IMR-90 (cell line): ENCODE results near the gene RILPL2. TPM values are rescaled to one million over a fixed set of nuclear protein-coding genes. Genes with fewer than 3 reads are reported as not detected.

Experiments
- ATAC-seq: fragments of 200-7000 bp; cut with Tn5 transposase; 2 replicates; pipeline ENCODE4 v1.9.1; 2020; ENCODE audit warnings: low read depth, mild to moderate bottlenecking, moderate library complexity
- BruUV-seq: library from RNA; stranded (reverse); fragments of 400-500 nt; replicated peaks from 2 replicates; lab custom pipeline; 2021; lab: Mats Ljungman, UMichigan
- CTCF ChIA-PET: fragments of 300-600 bp; formaldehyde crosslinking; extraction: SDS; loops from one replicate; lab custom pipeline; 2021; ENCODE audit warnings: antibody characterized with exemption; lab: Yijun Ruan, JAX
- POLR2A ChIA-PET: fragments of 300-600 bp; sonication (Branson Sonifier 250); formaldehyde crosslinking; loops from one replicate; lab custom pipeline; 2022; ENCODE audit warnings: antibody characterized with exemption; ENCODE audit not compliant: unreplicated experiment; lab: Charles Lee
- DNase-seq: peaks from one replicate; pipeline ENCODE4 v3.0.0; 2013
- H2AFZ ChIP-seq: replicated peaks from 2 replicates; pipeline ENCODE3; 2013; ENCODE audit warnings: low read length, mild to moderate bottlenecking; ENCODE audit not compliant: poor library complexity
- H2AK5ac ChIP-seq: 2 replicates; pipeline ENCODE4 v1.6.1; 2013; ENCODE audit warnings: low read depth, low read length, inconsistent platforms
- H2AK9ac ChIP-seq: replicated peaks from 2 replicates; pipeline ENCODE3; 2013; ENCODE audit warnings: mild to moderate bottlenecking, low read depth, low read length, moderate library complexity; ENCODE audit not compliant: poor library complexity
- H2BK120ac ChIP-seq: 2 replicates; pipeline ENCODE4 v1.6.1; 2013; ENCODE audit warnings: low read depth, low read length, inconsistent platforms
- H2BK15ac ChIP-seq: 3 replicates; pipeline ENCODE4 v1.6.1; 2013; ENCODE audit warnings: low read depth, low read length, inconsistent platforms
- H2BK20ac ChIP-seq: 2 replicates; pipeline ENCODE4 v1.6.1; 2013; ENCODE audit warnings: low read depth, mild to moderate bottlenecking, inconsistent platforms, low read length, moderate library complexity
- H2BK5ac ChIP-seq: 2 replicates; pipeline ENCODE4 v1.6.1; 2013; ENCODE audit warnings: mild to moderate bottlenecking, low read depth, low read length, inconsistent platforms; ENCODE audit not compliant: poor library complexity, severe bottlenecking
- H3K14ac ChIP-seq: replicated peaks from 2 replicates; pipeline ENCODE4 v1.6.1; 2013; ENCODE audit warnings: low read depth, low read length, inconsistent platforms
- H3K18ac ChIP-seq: 2 replicates; pipeline ENCODE4 v1.6.1; 2013; ENCODE audit warnings: low read depth, low read length, control low read depth
- H3K23ac ChIP-seq: 2 replicates; pipeline ENCODE4 v1.6.1; 2013; ENCODE audit warnings: low read depth, low read length, inconsistent platforms
- H3K27ac ChIP-seq: 2 replicates; pipeline ENCODE4 v1.5.1; 2013; ENCODE audit warnings: mild to moderate bottlenecking, control low read depth, low read length; ENCODE audit not compliant: insufficient read depth
- H3K27me3 ChIP-seq: 2 replicates; pipeline ENCODE4 v1.6.1; 2013; ENCODE audit warnings: low read length; ENCODE audit not compliant: control insufficient read depth, insufficient read depth
- H3K36me3 ChIP-seq: 2 replicates; pipeline ENCODE4 v1.6.1; 2013; ENCODE audit warnings: low read length, mixed read lengths; ENCODE audit not compliant: control insufficient read depth, insufficient read depth
- H3K4ac ChIP-seq: 2 replicates; pipeline ENCODE4 v1.6.1; 2013; ENCODE audit warnings: low read depth, low read length, inconsistent platforms
- H3K4me1 ChIP-seq: 2 replicates; pipeline ENCODE4 v1.6.1; 2013; ENCODE audit warnings: low read length, mixed read lengths; ENCODE audit not compliant: control insufficient read depth, insufficient read depth
- H3K4me2 ChIP-seq: 2 replicates; pipeline ENCODE4 v1.6.1; 2013; ENCODE audit warnings: low read depth, mild to moderate bottlenecking, control low read depth, low read length, moderate library complexity
- H3K4me3 ChIP-seq: 2 replicates; pipeline ENCODE4 v1.5.1; 2013; ENCODE audit warnings: low read depth, mild to moderate bottlenecking, control low read depth, low read length, moderate library complexity; ENCODE audit not compliant: insufficient read depth
- H3K56ac ChIP-seq: 2 replicates; pipeline ENCODE4 v1.6.1; 2013; ENCODE audit warnings: low read length, inconsistent platforms; ENCODE audit not compliant: insufficient read depth; ENCODE audit errors: extremely low read depth
- H3K79me1 ChIP-seq, 2 experiments: 2 replicates each; pipeline ENCODE4 v1.6.1; 2013; ENCODE audit warnings: low read length in 2 of 2, inconsistent platforms in 1 of 2, low read depth in 1 of 2
- H3K9ac ChIP-seq: 2 replicates; pipeline ENCODE4 v1.6.1; 2013; ENCODE audit warnings: low read depth, low read length, control low read depth
- H3K9me1 ChIP-seq: 2 replicates; pipeline ENCODE4 v1.6.1; 2013; ENCODE audit warnings: low read length, inconsistent platforms; ENCODE audit not compliant: insufficient read depth
- H3K9me3 ChIP-seq: 2 replicates; pipeline ENCODE4 v1.6.1; 2013; ENCODE audit warnings: low read length; ENCODE audit not compliant: control insufficient read depth, insufficient read depth
- H4K20me1 ChIP-seq: 2 replicates; pipeline ENCODE4 v1.6.1; 2013; ENCODE audit warnings: low read length, inconsistent platforms; ENCODE audit not compliant: insufficient read depth
- H4K5ac ChIP-seq: 2 replicates; pipeline ENCODE4 v1.6.1; 2013; ENCODE audit warnings: mild to moderate bottlenecking, low read depth, low read length, control low read depth
- H4K8ac ChIP-seq, 2 experiments: 2 replicates each; pipeline ENCODE4 v1.6.1; 2013; ENCODE audit warnings: low read depth in 2 of 2, low read length in 2 of 2, control low read depth in 1 of 2, inconsistent platforms in 1 of 2
- H4K91ac ChIP-seq: 2 replicates; pipeline ENCODE4 v1.6.1; 2013; ENCODE audit warnings: low read depth, low read length, inconsistent platforms; ENCODE audit not compliant: insufficient read depth
- BHLHE40 ChIP-seq: fragments of 150-350 bp; IDR thresholded peaks from 2 replicates; pipeline ENCODE4 v1.6.1; 2016; ENCODE audit warnings: mild to moderate bottlenecking, low read depth, low read length
- CEBPB ChIP-seq: IDR thresholded peaks from 2 replicates; pipeline ENCODE4 v1.6.1; 2012; ENCODE audit warnings: low read depth, low read length, improper control_type of control experiment
- CTCF ChIP-seq: conservative IDR thresholded peaks from 2 replicates; pipeline ENCODE4 v1.5.1; 2012; ENCODE audit warnings: mild to moderate bottlenecking, low read depth, low read length, improper control_type of control experiment
- ELK1 ChIP-seq: fragments of 150-350 bp; IDR thresholded peaks from 2 replicates; pipeline ENCODE4 v1.6.1; 2016; ENCODE audit warnings: low read depth, mild to moderate bottlenecking, low read length, moderate library complexity, borderline replicate concordance
- FOS ChIP-seq: fragments of 150-350 bp; IDR thresholded peaks from 2 replicates; pipeline ENCODE4 v1.6.1; 2016; ENCODE audit warnings: low read depth, low read length
- MAZ ChIP-seq: IDR thresholded peaks from 2 replicates; pipeline ENCODE4 v1.6.1; 2012; ENCODE audit warnings: low read depth, mild to moderate bottlenecking, low read length, improper control_type of control experiment, moderate library complexity, borderline replicate concordance
- MXI1 ChIP-seq: IDR thresholded peaks from 2 replicates; pipeline ENCODE4 v1.6.1; 2012; ENCODE audit warnings: low read depth, mild to moderate bottlenecking, low read length, moderate library complexity, borderline replicate concordance
- NFE2L2 ChIP-seq: fragments of 150-350 bp; IDR thresholded peaks from 2 replicates; pipeline ENCODE4 v1.6.1; 2016; ENCODE audit warnings: low read depth, mild to moderate bottlenecking, low read length
- POLR2A ChIP-seq: IDR thresholded peaks from 2 replicates; pipeline ENCODE4 v1.6.1; 2012; ENCODE audit warnings: mild to moderate bottlenecking, low read depth, low read length
- RAD21 ChIP-seq: IDR thresholded peaks from 2 replicates; pipeline ENCODE4 v1.6.1; 2012; ENCODE audit warnings: low read length, improper control_type of control experiment
- RCOR1 ChIP-seq: IDR thresholded peaks from 2 replicates; pipeline ENCODE4 v1.6.1; 2012; ENCODE audit warnings: mild to moderate bottlenecking, low read length, improper control_type of control experiment; ENCODE audit not compliant: insufficient replicate concordance
- RFX5 ChIP-seq: IDR thresholded peaks from 2 replicates; pipeline ENCODE4 v1.8.0; 2012; ENCODE audit warnings: low read depth, mild to moderate bottlenecking, low read length, moderate library complexity
- SMC3 ChIP-seq: fragments of 150-350 bp; IDR thresholded peaks from 2 replicates; pipeline ENCODE4 v1.6.1; 2016; ENCODE audit warnings: low read depth, mild to moderate bottlenecking, antibody characterized with exemption, low read length, moderate library complexity
- WGBS, 2 experiments: methylation state at CpG; one replicate each; pipeline versions ENCODE4 v1.1.5 to v1.1.7; 2013; ENCODE audit warnings: missing lambda C conversion rate in 2 of 2; ENCODE audit not compliant: insufficient read length in 1 of 2; ENCODE audit errors: extremely low coverage in 2 of 2; 5-methylcytosine and 5-hydroxymethylcytosine counted together
- dilution Hi-C: fragments of 300-500 bp; cut with HindIII; formaldehyde crosslinking; loops from one replicate; pipeline ENCODE4 v1.14.3; 2018; ENCODE audit warnings: low sequenced_read_pairs; ENCODE audit not compliant: unreplicated experiment
- in situ Hi-C: fragments of 300-500 bp; cut with MboI; formaldehyde crosslinking; loops from 3 replicates; pipeline ENCODE4 v1.14.3; 2019; ENCODE audit warnings: low sequenced_read_pairs, inconsistent platforms, mixed read lengths
- intact Hi-C: fragments of 100-400 bp; cut with micrococcal nuclease; formaldehyde crosslinking; loops from 2 replicates; pipeline ENCODE4 v1.10.0; 2022
- polyA plus RNA-seq, 3 experiments: library from polyadenylated mRNA; depleted of rRNA; stranded (reverse); fragments of >200 nt; gene quantifications; 2 replicates each; pipeline ENCODE4 v1.2.3, GENCODE V29; 2012; ENCODE audit warnings: low replicate concordance in 1 of 3
- total RNA-seq: library from RNA; depleted of rRNA; stranded (reverse); fragments of >200 nt; gene quantifications from 2 replicates; pipeline ENCODE4 v1.2.3, GENCODE V29; 2012
- TF ChIP-seq, protein P1 (sequence below): fragments of 150-350 bp; IDR thresholded peaks from 2 replicates; pipeline ENCODE4 v1.6.1; 2017; ENCODE audit warnings: mild to moderate bottlenecking, antibody characterized with exemption, low read length, low read depth

The RILPL2 gene
- total and polyA plus RNA-seq, 2 of the 4 experiments (the other 2 are of a cell fraction) = 1.8 to 2.2 TPM

DNA sequence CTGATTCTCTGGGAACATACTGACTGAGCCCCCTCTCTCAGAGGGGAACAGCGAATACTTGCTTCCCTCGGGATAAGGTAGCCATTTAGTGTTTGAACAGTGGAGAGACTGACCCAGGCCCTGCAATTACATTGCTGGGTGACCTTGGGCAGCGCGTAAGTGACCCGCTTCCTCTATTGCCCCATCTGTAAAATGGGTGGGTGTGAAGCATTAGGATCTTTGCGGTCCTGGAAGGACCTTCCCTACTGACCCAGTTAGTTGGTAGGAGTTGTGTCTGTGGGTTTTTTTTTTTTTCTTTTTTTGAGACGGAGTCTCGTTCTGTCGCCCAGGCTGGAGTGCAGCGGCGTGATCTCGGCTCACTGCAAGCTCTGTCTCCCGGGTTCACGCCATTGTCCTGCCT, 53.8 kb downstream of the RILPL2 start (continued):
- TF ChIP-seq RFX5 (no peak), CEBPB (no peak), RCOR1 (no peak), NFE2L2 (no peak), SMC3 (no peak)

DNA sequence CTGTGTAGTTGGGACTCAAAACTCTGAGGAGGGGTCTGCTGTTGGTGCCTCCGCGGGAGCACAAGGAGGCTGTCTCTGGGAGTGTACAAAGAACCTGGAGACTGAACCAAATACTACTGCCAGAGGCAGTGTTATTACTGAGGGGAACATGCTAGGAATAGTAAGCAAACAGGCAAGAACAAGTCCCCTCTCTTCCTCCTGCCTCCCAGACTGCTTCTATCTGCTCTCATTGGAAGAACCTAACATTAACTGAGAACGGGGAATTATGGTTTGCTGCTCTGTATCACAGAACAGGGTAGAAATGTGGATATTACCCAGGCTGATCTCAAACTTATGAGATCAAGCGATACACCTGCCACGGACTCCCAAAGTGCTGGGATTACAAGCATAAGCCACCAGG, 57.1 kb downstream of the RILPL2 start:
- no peak overlapping the region for H2AK9ac ChIP-seq
- no peak overlapping the region for H3K4ac ChIP-seq
- H3K27me3 ChIP-seq = no peaks in the 10 kb centered on the region
- H2BK20ac ChIP-seq = no peak overlapping the region
- dilution Hi-C loops (no loop called here), intact Hi-C loops (no loop called here), in situ Hi-C loops (no loop called here)
- H3K18ac ChIP-seq = no peak overlapping the region
- H3K23ac ChIP-seq = 0 out of 2 replicates have a peak overlapping the region, but pooled peaks have one; percentile 38
- H2BK15ac ChIP-seq = no peak overlapping the region
- no peak overlapping the region for H2AK5ac ChIP-seq
- DNase-seq (no peak), ATAC-seq (no peak)
- H2AFZ ChIP-seq = no peak overlapping the region
- no peak overlapping the region for H3K27ac ChIP-seq
- WGBS, 2 experiments = no CpG with 5 or more reads among the region's 5 CpGs
- no peak overlapping the region for H2BK5ac ChIP-seq
- H3K9me3 ChIP-seq = no peaks in the 10 kb centered on the region
- no TSS peak for BruUV-seq
- H3K14ac ChIP-seq = no peak overlapping the region
- TF ChIP-seq RFX5 (no peak), SMC3 (no peak), MXI1 (no peak), CEBPB (no peak), POLR2A (no peak), NFE2L2 (no peak), BHLHE40 (no peak), FOS (no peak), MAZ (no peak), RAD21 (no peak), ELK1 (no peak), CTCF (no peak)
- TF ChIP-seq, protein P1, sequence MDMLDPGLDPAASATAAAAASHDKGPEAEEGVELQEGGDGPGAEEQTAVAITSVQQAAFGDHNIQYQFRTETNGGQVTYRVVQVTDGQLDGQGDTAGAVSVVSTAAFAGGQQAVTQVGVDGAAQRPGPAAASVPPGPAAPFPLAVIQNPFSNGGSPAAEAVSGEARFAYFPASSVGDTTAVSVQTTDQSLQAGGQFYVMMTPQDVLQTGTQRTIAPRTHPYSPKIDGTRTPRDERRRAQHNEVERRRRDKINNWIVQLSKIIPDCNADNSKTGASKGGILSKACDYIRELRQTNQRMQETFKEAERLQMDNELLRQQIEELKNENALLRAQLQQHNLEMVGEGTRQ = no peak
- H3K79me1 ChIP-seq = peaks cover 0 to 9% of the 10 kb centered on the region in 2 experiments; a peak in 1 of 4 replicates
- H4K91ac ChIP-seq = no peak overlapping the region
- no peak overlapping the region for H3K4me3 ChIP-seq
- ChIA-PET POLR2A (no interaction called here), CTCF (no interaction called here)
- no peaks in the 10 kb centered on the region for H3K4me1 ChIP-seq
- 0 out of 2 replicates have a peak, but pooled peaks cover 3% of the 10 kb centered on the region for H3K9me1 ChIP-seq
- no peak overlapping the region for H2BK120ac ChIP-seq
- H3K36me3 ChIP-seq = no peaks in the 10 kb centered on the region
- H3K56ac ChIP-seq = no peak overlapping the region
- no peak overlapping the region for H4K5ac ChIP-seq
- H3K4me2 ChIP-seq = no peak overlapping the region
- no peak overlapping the region for H4K8ac ChIP-seq
- no peaks in the 10 kb centered on the region for H4K20me1 ChIP-seq
- H3K9ac ChIP-seq = no peak overlapping the region
